RCC 7860 (cell line): ENCODE data around the gene CPHXL2.
A peak's percentile ranks its signal among the peaks of the same experiment; 100 is the strongest.

Experiments
- DNase-seq: peaks from one replicate; pipeline ENCODE4 v3.0.0-alpha.2; 2015; ENCODE audit warnings: low spot score
- FAIRE-seq: peaks from 2 replicates; lab custom pipeline; 2012; peaks lifted over from hg19 to GRCh38; lab: Jason Lieb, UNC

Gene CPHXL2

DNA sequence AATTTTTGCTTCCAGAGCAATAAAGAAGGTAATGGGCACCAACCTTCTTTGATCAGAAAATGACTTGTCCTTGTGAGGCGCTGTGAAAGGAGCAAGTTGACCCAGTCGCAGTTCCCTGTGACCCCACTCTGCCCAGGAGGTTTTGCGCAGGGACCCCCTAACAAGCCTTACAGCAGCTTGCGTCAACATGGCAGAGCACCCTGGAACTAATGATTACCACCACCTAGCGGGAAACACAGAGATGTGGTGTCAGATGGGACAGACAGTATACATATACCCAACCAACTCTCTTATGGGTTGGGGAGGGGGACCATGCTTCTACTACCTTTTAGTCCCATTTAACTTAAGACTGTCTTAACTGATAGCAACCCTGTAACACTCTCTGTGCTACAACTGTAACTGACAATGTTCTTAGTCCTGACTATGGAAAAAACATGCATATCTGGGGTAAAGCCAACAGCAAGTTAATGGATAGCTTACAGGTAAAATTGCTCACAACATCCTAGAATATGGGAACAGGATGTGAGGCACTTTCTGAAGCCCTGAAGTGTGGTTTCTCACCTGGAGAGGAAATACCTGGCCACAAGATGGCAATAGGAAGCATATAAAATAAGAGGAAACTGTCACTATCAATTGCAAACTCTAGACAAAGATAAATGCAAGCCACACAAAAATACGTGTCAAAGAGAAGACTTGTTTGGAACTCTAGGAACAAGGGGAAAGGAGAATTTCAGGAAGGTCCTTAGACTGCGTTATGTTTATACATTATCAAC is 32.4 kb downstream of the CPHXL2 start:
- no peak for FAIRE-seq
- no peak for DNase-seq

DNA sequence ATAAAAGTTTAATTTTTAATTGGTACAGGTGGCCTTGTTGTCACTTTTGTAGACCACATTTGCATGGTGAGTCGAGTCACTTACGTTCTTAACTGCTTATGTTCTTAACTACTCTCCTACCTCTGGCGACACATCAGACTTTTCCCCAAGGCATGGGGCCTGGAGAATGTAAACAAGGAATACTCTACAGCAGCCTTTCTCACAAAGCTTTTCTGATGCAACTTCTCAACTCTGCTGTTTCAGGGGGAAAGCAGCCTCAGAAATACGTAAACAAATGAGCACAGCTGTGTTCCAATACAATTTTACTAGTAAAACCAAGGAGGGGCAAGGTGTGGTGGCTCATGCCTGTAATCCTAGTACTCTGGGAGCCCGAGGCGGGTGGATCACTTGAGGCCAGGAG is 36.2 kb downstream of the CPHXL2 start:
- FAIRE-seq (no peak), DNase-seq (no peak)

DNA sequence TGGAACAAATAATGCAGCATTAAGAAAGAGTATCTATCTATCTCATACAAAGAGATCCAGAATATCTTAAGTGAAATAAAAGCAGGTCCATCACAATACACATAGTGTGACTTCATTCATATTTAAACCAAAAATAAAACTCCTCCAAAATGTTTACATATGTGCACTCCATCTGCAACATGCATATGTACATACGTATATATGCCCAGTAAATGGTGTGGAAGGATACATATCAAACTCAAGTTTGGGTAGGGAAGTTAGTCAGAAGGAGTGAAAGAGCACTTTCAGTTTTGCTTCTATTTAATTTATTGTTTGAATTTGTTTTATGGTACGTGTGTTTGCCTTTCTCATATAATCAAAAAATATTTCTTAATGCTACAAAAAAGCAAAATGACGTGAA is 41.8 kb downstream of the CPHXL2 start:
- DNase-seq, result no peak
- FAIRE-seq, result no peak

DNA sequence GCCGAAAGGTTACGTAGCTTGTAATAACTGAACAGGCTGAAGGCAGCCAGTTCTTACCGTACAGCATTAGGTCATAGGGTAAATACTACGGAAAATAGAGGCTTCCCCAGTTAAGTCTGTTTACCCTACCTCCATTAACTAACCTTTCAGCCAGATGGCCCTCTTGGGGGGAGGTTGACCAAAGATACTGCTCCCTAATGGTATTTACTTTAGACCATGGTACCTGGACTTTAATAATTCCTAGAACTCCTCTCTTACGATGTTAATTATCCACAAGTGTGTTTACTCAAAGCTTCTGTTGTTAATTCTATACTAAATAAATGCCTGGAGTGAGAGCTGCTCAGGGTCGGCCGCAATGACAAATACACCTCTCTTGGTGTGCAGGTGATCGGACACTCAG is 44.0 kb downstream of the CPHXL2 start:
- no peak for FAIRE-seq

DNA sequence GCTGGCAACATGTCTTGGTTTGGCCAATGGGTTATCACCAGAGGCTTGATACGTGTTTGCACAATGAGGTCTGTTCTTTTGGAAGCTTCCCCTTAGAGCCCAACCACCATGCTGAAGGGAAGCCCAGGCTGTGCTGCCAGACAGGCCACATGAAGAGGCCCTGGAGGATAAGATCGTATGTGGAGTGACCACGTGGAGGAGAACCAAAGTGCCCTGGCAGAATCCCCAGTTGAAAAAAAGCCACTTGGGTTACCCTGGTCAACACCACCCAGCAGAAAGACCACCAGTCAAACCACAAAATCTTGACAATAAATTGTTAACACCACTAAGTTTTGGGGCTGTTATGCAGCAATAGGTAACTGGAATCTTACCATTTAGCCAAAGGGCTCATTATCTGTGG is 46.8 kb downstream of the CPHXL2 start:
- DNase-seq, result no peak
- FAIRE-seq, result no peak

More for the DNA sequence above, 44.0 kb downstream of the CPHXL2 start:
- no peak for DNase-seq

DNA sequence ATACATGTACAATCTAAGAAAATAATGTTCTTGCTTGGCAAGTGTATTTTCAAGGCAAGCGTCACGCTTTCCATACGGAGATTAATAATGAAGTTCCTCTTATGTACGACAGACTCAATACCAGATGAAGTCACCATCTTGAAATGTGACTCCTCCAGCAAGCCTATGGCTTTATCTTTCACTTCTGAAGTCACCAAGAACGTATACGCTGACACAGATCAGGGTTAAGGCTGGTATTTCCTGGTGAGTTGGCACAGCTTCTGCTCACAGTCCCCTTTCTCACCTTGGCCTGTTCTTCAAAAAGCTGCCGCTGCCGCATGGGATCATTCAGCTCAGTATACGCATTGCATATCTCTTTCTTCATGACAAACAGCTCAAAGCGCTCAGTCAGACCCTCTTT is 47.7 kb downstream of the CPHXL2 start:
- FAIRE-seq (no peak), DNase-seq (no peak)

DNA sequence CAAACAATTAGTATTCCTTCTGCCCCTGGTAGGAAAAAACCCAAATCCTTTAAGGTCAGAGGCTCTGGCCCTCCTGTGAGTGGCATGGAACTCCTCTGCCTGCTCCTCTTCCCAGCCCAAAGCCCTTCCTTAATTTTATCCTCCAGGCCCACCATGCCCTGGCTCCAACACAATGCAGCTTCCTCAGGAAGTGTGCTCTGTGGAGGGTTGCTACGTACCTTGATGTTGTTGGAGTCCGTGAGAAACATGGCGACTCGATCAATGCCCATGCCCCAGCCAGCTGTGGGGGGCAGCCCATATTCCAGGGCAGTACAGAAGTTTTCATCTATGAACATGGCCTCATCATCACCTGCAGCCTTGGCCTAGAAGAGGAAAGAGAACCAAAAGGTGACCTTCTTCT is 48.5 kb downstream of the CPHXL2 start:
- no peak for FAIRE-seq
- no peak for DNase-seq

DNA sequence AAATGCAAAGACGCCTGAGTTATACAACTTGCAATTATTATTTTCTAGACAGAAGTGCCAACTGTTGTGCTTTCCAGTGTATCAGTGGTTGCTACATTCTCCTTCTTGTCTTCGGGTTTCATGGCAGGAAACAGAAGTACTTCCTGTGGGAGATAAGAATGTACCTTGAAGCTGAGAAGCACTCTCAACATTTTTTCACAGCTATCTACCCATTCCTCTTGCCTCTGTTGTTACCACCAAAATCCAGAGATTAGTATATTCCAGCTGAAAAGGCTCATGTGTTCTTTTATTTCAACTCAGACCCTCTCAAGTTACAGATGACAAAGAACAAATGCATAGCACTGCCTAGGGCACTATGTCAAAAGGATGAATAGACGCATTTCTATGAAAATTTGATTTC is 49.0 kb downstream of the CPHXL2 start:
- DNase-seq (no peak), FAIRE-seq (no peak)

DNA sequence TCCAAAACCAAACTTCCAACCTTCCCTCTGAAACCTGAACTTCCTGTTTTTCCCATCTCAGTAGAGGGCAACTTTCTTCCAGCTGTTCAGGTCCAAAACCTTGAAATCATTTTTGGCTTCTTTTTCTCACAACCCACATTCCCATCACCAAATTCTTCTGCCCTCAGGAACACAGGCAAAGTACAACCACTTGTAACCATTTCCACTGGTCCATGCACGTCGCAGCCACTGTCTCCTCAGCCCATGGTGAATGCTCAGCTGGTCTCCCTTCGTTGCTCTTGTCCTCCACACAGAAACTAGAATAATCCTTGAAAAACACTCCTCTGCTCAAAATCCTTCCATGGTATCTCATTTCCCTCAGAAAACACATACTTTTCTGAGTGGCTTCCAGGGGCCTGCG is 50.0 kb downstream of the CPHXL2 start:
- no peak for FAIRE-seq
- DNase-seq, result no peak

DNA sequence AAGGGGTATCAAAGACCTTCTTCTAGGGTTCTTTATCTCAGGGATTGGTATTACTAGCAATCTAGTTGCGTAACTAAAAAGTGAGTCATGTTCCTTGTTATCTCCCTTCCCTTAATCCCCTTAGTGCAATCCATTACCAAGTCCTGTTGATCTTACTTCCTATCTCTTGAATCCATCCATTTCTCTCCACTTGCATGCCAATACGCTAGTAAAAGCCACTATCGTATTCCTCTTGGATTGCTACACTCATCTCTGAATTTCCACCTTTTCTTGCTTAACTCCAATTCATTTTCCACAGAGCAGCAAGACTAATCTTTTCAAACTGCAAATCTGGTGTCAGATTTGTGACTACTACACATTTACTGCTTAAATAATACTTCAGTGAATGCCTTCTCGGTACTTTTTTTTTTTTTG is 51.9 kb downstream of the CPHXL2 start:
- DNase-seq, result no peak
- FAIRE-seq, result no peak

DNA sequence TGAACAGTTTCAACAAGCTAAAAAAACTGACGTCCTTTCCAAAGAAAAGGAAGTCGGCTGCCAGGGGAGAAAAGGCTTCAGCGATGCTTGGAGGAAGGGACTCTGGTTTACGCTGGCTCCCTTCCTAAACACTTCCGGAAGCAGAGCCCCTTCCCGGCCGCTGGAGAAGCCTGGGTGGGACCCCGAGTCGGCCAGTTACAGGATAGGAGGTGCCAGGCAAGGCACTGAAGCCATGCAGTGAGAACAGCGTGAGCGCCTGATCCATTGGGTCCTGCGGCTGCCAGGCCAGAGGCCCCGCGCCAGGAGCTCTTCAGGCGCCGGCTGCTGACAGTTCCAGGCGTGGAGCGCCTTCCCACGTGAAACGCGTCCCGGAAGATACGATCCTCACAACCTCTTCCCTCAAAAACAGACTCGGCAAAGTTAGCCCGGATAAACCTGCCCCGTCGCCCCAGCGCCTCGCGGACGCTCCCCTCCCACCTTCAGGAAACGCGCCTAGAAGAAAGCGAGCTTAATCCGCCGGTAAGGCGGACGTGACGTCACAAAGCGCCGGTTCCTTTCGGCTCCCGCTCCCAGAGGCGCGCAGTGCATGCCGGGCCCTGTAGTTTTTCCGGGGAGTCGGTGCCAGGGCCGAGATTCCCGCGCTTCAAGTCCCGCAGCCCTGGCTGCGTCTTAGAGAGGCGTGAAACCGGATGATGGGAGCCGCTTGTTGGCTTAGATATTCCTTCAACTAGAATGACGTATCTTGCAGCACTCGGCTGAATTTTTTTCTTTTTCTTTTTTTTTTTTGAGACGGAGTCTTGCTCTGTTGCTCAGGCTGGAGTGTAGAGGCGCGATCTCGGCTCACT is 53.8 kb downstream of the CPHXL2 start, which contains the start of gene ADAT1:
Gene ADAT1 (minus strand): TSS at position 521 of the 845 bp plus-strand sequence. CDS start 2,482 bp downstream, outside the sequence.
- DNase-seq (peak; percentile 90), FAIRE-seq (peak; percentile 61)

DNA sequence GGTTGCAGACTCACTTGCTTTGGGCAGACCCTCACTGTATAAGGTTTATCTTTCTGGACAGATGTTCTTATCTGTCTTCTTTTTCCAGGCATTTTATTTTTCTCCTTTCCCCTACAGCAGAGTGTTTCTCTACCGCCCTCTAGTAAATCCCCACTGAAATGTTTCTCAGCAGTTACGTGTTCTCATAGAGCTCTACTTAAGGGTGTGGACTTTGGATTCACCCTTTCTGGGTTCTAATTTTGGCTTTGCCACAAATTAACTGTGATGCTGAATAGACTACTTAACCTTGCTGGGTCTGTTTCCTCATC is 55.7 kb downstream of the CPHXL2 start:
- DNase-seq (no peak), FAIRE-seq (no peak)

DNA sequence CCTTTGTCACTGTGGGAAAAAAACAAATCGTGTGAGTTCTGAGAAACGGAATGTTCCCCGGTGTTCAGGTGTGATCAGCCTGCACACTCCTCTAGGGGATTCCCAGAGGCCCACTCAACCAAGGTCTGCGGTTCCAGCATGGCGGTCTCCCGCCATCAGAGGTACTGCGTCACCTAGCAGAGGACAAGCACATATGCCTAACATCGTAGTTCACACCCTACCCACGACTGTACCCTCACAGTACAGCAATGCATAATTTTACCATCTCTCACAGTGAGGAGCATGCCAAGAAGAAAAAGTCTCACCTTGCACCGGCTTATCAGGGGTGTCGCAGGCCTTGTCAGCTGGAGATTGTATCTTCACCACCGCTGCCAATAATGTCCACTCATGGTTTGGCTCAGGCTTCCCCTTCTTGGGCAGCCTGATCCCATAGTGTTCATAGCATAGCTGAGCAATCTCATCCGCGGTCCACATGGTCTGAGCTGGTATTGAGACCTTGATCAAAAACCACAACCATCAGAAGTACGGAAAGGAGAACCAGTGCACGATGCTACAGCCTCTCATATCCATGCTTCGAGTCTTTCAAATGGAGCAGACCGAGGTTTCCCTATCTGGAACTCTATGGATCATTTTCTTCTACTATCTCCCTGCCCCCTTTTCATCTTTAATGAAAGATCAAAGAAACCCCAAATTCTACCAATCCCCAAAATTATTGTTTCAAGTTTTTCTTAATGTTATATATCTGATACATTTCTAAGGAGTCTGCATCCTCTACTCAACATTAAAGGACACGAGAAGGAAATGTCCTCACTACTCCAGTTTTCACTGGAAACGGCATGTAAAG is 56.3 kb downstream of the CPHXL2 start:
- FAIRE-seq, result no peak
- DNase-seq, result no peak

DNA sequence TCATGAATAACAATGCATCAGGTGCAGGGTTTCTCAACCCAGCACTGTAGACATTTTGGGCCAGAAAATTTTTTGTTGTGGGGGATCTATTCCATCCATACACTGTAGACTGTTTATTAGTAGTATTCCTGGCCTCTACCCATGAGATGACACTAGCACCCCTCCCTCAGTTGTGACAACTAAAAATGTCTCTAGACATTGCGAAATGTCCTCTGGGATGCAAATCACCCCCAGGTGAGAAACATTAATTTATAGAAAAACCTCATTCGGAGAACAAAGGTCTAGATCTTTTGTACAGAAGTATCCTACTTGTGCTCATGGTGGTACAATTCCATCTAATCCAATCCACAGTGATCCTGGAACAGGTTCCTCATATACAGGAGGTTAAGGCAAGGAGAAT is 58.0 kb downstream of the CPHXL2 start:
- no peak for DNase-seq
- FAIRE-seq, result no peak

DNA sequence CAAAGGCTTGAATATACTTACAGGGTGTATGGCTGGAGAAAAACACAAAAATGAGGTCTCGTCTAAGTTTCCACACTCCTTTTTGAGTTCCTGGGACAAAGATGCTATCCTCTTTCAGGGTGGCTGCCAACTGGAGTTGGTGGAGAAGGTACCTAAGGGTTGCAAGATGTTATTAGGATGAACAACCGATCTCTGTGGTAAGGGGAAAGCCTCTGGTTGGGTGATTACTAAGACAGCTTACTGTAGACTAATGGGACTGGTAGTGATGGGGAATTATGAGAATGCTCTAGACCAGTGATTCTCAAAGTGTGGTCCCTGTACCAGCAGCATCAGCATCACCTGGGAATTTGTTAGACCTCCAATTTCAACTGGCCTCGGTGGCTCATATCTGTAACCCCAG is 59.7 kb downstream of the CPHXL2 start:
- FAIRE-seq (no peak), DNase-seq (no peak)

DNA sequence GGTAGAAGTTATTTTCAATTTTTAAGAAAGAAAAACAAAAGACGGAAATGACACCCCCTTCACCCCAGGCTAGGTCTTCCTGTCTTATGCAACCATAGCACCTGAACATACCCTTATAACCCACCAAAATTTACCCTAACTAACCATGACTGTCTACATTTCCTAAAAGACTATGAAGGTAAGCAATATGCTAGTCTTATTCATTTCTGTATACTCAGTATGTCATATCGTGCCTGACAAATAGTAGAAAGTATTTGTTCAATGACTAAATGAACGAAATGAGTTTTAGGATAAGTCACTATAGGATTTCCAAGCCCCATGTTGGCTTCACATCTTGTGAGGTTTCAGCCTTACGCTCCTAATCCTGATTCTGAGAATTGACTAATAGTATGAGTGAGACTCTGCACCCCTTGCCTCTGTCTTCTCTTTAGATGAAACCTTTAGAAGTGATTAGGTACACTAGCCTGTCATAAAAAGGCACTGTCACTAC is 60.2 kb downstream of the CPHXL2 start:
- DNase-seq, result no peak
- no peak for FAIRE-seq

DNA sequence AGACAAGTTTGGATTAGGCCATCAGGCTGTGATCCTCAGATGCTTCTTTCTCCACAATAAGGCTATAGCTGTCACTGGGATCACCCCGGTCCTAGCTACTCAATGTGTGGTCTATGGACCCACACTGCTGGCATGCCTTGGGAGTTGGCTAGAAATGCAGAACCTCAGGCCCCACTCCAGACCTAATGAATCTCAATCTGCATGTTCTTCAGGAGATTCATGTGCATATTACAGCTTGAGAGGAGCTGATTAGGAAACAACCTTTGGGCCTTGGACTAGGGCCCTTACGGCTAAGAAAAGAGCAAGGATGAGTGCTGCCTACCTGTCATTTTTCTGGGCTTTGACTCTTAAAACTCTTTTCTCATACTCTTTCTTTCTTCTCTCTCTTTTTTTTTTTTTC is 61.2 kb downstream of the CPHXL2 start:
- FAIRE-seq (no peak), DNase-seq (no peak)

DNA sequence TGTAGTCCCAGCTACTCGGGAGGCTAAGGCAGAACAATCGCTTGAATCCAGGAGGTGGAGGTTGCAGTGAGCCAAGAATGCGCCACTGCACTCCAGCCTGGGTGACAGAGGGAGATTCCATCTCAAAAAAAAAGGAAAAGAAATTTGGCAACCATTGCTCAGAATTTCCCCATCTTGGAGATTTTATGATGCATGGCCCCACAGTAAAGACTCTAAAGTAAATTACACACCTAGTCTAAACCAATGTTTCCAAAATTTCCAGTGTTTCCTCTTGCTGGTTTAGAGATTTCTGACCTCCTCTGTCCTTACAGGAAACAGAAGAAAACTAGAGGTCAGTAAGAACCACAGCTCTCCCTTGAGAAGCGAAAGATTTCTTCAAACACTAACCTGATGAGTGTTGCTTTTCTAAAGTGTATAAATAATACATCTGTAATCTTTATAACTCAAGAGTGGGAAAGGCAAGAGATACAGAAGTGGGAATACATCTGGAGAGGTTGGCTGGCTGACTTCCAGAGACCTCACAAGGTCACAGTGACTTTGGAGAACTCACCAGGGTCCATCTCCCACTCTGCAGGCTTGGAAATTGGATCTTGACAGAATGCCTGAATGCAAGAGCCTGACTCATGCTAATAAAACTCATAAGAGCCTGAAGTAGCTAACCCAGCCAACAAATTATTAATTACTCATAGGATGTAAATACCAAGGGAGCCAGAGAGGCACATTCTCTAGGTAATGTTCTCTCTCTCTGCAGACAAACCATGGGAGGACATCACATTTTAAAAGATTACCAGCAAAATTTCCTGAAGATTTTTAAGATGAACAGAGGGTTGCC is 62.5 kb downstream of the CPHXL2 start:
- FAIRE-seq, result no peak
- DNase-seq, result no peak
